Spleen (tissue), 11 donors: Measurements from ENCODE around the gene SSBP4. TPM values are rescaled to one million over a fixed set of nuclear protein-coding genes. Genes with fewer than 3 reads are reported as not detected.

ENCODE experiments used
- DNase-seq: peaks from one replicate; pipeline ENCODE4 v3.0.0-alpha.2; 2020
- H3K27ac ChIP-seq, 8 donors: fragments of 200-600 bp; sonication (generic) in 7 of 8; 1 replicate in 4 of 8; 2 replicates in 4 of 8; pipeline versions ENCODE4 v1.5.0 to v1.8.0; 2016 to 2021; ENCODE audit warnings: inconsistent platforms in 4 of 8, mild to moderate bottlenecking in 4 of 8, moderate library complexity in 1 of 8
- H3K27me3 ChIP-seq, 7 donors: fragments of 200-600 bp; sonication (generic) in 6 of 7; replicated peaks in 1 of 7; 1 replicate in 4 of 7; 2 replicates in 3 of 7; pipeline versions ENCODE4 v1.5.0 to v1.8.0; 2016 to 2021; ENCODE audit warnings: inconsistent platforms in 3 of 7, mild to moderate bottlenecking in 1 of 7
- H3K36me3 ChIP-seq, 6 donors: fragments of 200-600 bp; sonication (generic) in 5 of 6; 1 replicate in 4 of 6; 2 replicates in 2 of 6; pipeline versions ENCODE4 v1.5.0 to v1.8.0; 2016 to 2021; ENCODE audit warnings: inconsistent platforms in 2 of 6
- H3K4me1 ChIP-seq, 6 donors: fragments of 200-600 bp; sonication (generic) in 5 of 6; 1 replicate in 3 of 6; 2 replicates in 3 of 6; pipeline versions ENCODE4 v1.5.0 to v1.8.0; 2016 to 2021; ENCODE audit warnings: inconsistent platforms in 3 of 6
- H3K4me3 ChIP-seq, 8 donors: fragments of 200-600 bp; sonication (generic) in 7 of 8; 1 replicate in 4 of 8; 2 replicates in 4 of 8; pipeline versions ENCODE4 v1.5.0 to v1.8.0; 2016 to 2021; ENCODE audit warnings: inconsistent platforms in 4 of 8, mild to moderate bottlenecking in 4 of 8, moderate library complexity in 2 of 8
- H3K9me3 ChIP-seq, 8 donors: fragments of 200-600 bp; sonication (generic) in 7 of 8; 1 replicate in 4 of 8; 2 replicates in 4 of 8; pipeline versions ENCODE4 v1.5.0 to v1.8.0; 2016 to 2021; ENCODE audit warnings: inconsistent platforms in 4 of 8
- POLR2A ChIP-seq, 3 donors: fragments of 450-650 bp; IDR thresholded peaks; one replicate each; pipeline ENCODE4 v1.5.1; 2017; ENCODE audit warnings: antibody characterized with exemption in 3 of 3, mild to moderate bottlenecking in 1 of 3
- POLR2AphosphoS5 ChIP-seq, 3 donors: sonication (generic); formaldehyde crosslinking; IDR thresholded peaks; one replicate each; pipeline ENCODE4 v1.5.1; 2017; ENCODE audit warnings: antibody characterized with exemption in 3 of 3
- WGBS, 5 donors: extraction: QIAGEN DNeasy Blood & Tissue Kit in 3 of 5; methylation state at CpG; one replicate each; pipeline versions ENCODE4 v1.1.5 to v1.1.7; 2013 to 2018; 5-methylcytosine and 5-hydroxymethylcytosine counted together
- intact Hi-C: fragments of 100-400 bp; cut with DNase I; formaldehyde crosslinking; loops from one replicate; pipeline ENCODE4 v1.15.0; 2023; ENCODE audit warnings: low total_unique reads
- polyA plus RNA-seq, 3 donors: library from polyadenylated mRNA; stranded (reverse); fragments of 200-250 nt; gene quantifications; one replicate each; pipeline ENCODE4 v1.2.1, GENCODE V29; 2013
- total RNA-seq, 7 donors: library from RNA; depleted of rRNA in 3 of 7; stranded (reverse); fragments of >200 nt in 3 of 7; fragmentation: NEBNext Ultra II Directional in 4 of 7; extraction: Animal tissue kit (Norgen Biotek cat#: 25700) in 4 of 7; gene quantifications; one replicate each; pipeline versions ENCODE4 v1.1.0 to v1.2.1, GENCODE V29; 2016 to 2021
- TF ChIP-seq, protein P1 (sequence below), 11 experiments: fragments of 200-600 bp in 7 of 11; fragments of 450-650 bp in 4 of 11; sonication (generic) in 4 of 11; IDR thresholded peaks in 8 of 11; conservative IDR thresholded peaks in 3 of 11; 1 replicate in 7 of 11; 2 replicates in 4 of 11; pipeline versions ENCODE4 v1.4.0 to v1.8.0; 2016 to 2021; ENCODE audit warnings: antibody characterized with exemption in 11 of 11, inconsistent platforms in 4 of 11, mild to moderate bottlenecking in 1 of 11
- donor health status: healthy with polysubstance abuse.
- donor health status: DM: no; HTN: no; CAD: no; lungs with moderate emphysema.
- donor health status: DM: no; HTN: no; CAD: no.
- donor health status: Bipolar disorder and iron deficiency.
- donor health status: healthy.
- donor health status: DM: no; HTN: no; CAD: no.
- donor health status: DM: yes; HTN: yes; CAD: no.

Gene SSBP4
- total and polyA plus RNA-seq, 10 donors: 56.3 to 143 (median 88.6) TPM

DNA sequence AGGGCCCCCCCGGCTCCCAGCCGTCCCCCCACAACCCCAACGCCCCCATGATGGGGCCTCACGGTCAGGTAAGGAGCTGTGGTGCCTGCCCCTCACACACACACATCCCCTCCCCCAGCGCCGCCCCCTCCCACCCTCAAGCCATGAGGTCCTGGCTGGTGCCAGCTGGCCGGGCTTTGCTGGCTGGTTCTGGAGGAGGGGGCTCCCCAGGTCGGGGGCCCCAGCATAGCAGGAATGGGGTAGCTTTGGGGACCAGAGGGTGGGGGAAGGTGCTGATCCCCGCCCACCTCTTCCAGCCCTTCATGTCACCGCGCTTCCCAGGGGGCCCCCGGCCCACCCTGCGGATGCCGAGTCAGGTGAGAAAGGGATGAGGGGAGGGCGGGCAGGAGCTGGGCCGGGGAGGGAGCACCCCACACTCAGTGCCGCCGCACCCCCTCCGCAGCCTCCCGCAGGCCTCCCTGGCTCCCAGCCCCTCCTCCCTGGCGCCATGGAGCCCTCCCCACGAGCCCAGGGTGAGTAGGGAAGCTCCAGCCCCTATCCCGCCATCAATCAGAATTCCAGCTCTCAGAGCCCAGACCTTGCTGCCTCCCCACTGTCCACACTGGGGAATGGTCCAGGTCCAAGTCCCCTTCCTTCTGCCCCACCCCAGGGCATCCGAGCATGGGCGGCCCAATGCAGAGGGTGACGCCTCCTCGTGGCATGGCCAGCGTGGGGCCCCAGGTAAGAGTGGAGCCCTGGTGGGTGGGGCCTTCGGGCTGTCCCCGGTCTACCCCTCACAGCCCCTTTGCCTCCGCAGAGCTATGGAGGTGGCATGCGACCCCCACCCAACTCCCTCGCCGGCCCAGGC lies 12.4 kb downstream of the SSBP4 start:
- WGBS, 5 donors: 85 to 91% (median 90%) methylated on average over 24 to 34 of the region's 34 CpGs
- intact Hi-C loops: no loop called here
- peaks cover 29 to 99% (median 74%) of the 10 kb centered on the region in 6 donors for H3K4me1 ChIP-seq

DNA sequence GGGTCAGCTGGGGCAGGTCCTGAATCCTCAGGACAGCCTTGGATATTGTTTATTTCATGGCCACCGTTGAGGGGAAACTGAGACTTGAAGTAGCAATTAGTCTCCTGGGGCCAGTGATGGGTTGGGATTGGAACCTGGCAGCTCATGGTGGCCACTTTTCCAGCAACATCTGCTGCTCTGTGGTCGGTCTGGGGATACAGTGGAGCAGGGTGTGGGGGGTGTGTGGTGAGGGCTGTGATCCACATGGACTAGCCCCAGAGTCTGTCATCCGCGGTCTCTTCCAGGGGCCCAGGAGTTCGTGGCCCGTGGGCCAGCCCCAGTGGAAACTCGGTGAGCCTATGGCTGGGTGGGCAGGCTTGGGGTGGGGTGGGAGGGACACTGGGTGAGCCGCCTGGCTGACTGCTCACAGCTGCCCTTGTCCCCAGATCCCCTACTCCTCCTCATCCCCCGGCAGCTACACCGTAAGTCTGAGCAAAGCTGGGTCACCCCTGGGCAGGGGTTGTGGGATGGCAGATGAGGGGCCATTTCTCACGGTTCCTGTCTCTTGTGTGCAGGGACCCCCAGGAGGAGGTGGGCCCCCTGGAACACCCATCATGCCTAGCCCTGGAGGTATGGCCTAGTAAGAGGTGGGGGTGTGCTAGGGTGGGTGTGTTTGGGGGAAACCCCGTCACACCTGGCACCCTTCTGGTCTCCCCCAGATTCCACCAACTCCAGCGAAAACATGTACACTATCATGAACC lies 13.2 kb downstream of the SSBP4 start:
- no peak for TF ChIP-seq POLR2A (IDR thresholded peaks at IDR 0.05)
- TF ChIP-seq, protein P1, sequence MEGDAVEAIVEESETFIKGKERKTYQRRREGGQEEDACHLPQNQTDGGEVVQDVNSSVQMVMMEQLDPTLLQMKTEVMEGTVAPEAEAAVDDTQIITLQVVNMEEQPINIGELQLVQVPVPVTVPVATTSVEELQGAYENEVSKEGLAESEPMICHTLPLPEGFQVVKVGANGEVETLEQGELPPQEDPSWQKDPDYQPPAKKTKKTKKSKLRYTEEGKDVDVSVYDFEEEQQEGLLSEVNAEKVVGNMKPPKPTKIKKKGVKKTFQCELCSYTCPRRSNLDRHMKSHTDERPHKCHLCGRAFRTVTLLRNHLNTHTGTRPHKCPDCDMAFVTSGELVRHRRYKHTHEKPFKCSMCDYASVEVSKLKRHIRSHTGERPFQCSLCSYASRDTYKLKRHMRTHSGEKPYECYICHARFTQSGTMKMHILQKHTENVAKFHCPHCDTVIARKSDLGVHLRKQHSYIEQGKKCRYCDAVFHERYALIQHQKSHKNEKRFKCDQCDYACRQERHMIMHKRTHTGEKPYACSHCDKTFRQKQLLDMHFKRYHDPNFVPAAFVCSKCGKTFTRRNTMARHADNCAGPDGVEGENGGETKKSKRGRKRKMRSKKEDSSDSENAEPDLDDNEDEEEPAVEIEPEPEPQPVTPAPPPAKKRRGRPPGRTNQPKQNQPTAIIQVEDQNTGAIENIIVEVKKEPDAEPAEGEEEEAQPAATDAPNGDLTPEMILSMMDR (IDR thresholded peaks at IDR 0.05 in 8 of 11, conservative IDR thresholded peaks at IDR 0.05 in 3 of 11): no peak
- TF ChIP-seq POLR2AphosphoS5 (IDR thresholded peaks at IDR 0.05): no peak
- Histone ChIP-seq H3K27ac (peak overlapping the region; percentile 69 to 84 (median 78)), H3K36me3 (peaks cover 0 to 38% (median 2%) of the 10 kb centered on the region in 6 donors), H3K9me3 (no peaks in the 10 kb centered on the region), H3K27me3 (peaks cover 0 to 34% (median 0%) of the 10 kb centered on the region in 7 donors), H3K4me1 (peaks cover 32 to 99% (median 76%) of the 10 kb centered on the region in 6 donors), H3K4me3 (peak overlapping the region; percentile 45 to 73 (median 56))
- WGBS, 5 donors: 65 to 89% (median 78%) methylated on average over 4 to 13 of the region's 13 CpGs
- no peak for DNase-seq
- intact Hi-C loops: no loop called here

More for the DNA sequence above, 12.4 kb downstream of the SSBP4 start:
- Histone ChIP-seq H3K36me3 (peaks cover 0 to 43% (median 2%) of the 10 kb centered on the region in 6 donors), H3K27ac (peak overlapping the region in 1 of 8 donors; percentile 90), H3K9me3 (no peaks in the 10 kb centered on the region), H3K4me3 (no peak overlapping the region), H3K27me3 (peaks cover 0 to 25% (median 0%) of the 10 kb centered on the region in 7 donors)
- peak; percentile 81 for DNase-seq
- no peak for TF ChIP-seq POLR2A (IDR thresholded peaks at IDR 0.05)
- peak in 1 of 3 donors; percentile 42 for TF ChIP-seq POLR2AphosphoS5 (IDR thresholded peaks at IDR 0.05)

DNA sequence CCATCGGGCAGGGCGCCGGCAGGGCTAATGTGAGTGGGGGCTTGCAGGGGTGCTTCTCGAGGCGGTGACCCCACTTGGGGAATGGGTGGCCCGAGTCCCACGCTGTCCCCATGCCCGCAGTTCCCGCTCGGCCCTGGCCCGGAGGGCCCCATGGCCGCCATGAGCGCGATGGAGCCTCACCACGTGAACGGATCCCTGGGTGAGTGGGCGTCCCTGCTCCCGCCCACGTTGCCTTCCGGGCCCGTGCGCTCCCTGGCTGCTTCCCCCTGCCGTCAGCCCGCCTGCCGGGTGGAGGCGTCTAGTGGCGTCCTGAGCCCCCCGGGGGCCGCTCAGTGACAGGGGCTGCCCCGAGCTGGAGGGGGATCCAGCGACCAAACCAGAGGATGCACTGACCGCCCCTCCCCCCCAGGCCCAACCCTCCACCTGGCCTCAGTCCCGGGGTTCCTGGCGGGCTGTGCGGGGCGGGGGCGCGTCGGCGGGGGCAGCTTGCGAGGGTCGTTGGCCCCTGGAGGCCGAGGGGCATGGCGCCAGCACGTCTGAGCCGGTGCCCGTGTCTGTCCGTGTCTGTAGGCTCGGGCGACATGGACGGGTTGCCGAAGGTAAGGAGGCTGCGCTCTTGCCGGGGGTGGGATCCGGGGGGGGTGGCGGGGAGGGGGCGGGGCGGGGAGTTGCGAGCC lies 14.0 kb downstream of the SSBP4 start:
- peak; percentile 92 for DNase-seq
- H3K36me3 ChIP-seq: peaks cover 0 to 31% (median 2%) of the 10 kb centered on the region in 6 donors
- H3K4me3 ChIP-seq: peak overlapping the region; percentile 45 to 73 (median 56)
- peak overlapping the region; percentile 69 to 84 (median 78) for H3K27ac ChIP-seq
- peaks cover 34 to 99% (median 80%) of the 10 kb centered on the region in 6 donors for H3K4me1 ChIP-seq
- H3K9me3 ChIP-seq: no peaks in the 10 kb centered on the region
- WGBS, 5 donors: 0 to 15% (median 12%) methylated on average over 1 to 59 of the region's 59 CpGs
- H3K27me3 ChIP-seq: peaks cover 0 to 41% (median 0%) of the 10 kb centered on the region in 7 donors
- intact Hi-C loops: no loop called here
- TF ChIP-seq, protein P1 (IDR thresholded peaks at IDR 0.05 in 8 of 11, conservative IDR thresholded peaks at IDR 0.05 in 3 of 11): no peak
- TF ChIP-seq POLR2AphosphoS5 (IDR thresholded peaks at IDR 0.05): peak; percentile 78 to 89 (median 81)
- TF ChIP-seq POLR2A (IDR thresholded peaks at IDR 0.05): no peak

DNA sequence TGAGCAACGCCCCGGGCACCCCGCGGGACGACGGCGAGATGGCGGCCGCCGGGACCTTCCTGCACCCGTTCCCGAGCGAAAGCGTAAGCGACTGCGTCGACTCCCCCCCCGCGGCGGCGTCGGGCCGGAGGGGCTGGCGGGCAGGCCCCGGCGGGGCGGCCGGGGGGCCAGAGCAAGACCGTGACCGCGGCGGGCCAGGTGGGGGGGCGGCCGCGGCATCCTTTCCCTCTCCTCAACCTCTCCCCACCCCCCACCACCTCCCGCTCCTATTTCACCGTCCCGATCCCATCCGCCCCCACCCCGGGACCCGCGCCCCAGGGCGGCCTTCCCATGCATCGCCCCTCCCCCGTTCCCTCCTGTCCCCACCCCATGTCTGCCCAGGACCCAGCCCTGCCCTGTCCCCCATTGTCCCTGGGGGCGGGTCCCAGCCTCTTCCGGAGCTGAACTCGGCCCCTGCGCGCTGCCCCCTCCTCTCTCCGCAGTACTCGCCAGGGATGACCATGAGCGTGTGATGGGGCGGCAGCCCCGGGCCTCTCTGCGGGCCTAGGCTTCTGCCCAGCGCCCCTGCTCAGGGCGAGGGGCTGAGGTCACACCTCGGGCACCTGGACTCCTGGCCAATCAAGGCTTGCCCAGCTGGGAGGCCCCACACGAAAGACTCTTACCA lies 14.7 kb downstream of the SSBP4 start:
- intact Hi-C loops: no loop called here
- TF ChIP-seq, protein P1 (IDR thresholded peaks at IDR 0.05 in 8 of 11, conservative IDR thresholded peaks at IDR 0.05 in 3 of 11): no peak
- peak in 1 of 3 donors; percentile 61 for TF ChIP-seq POLR2AphosphoS5 (IDR thresholded peaks at IDR 0.05)
- no peak for TF ChIP-seq POLR2A (IDR thresholded peaks at IDR 0.05)
- 16 to 50% (median 23%) methylated on average over 25 to 60 of the region's 60 CpGs for WGBS, 5 donors
- peaks cover 0 to 30% (median 2%) of the 10 kb centered on the region in 6 donors for H3K36me3 ChIP-seq
- H3K4me1 ChIP-seq: peaks cover 35 to 99% (median 78%) of the 10 kb centered on the region in 6 donors
- H3K27ac ChIP-seq: peak overlapping the region in 7 of 8 donors; percentile 69 to 84 (median 80)
- H3K4me3 ChIP-seq: peak overlapping the region; percentile 45 to 73 (median 56)
- H3K9me3 ChIP-seq: no peaks in the 10 kb centered on the region
- DNase-seq: peak; percentile 85
- H3K27me3 ChIP-seq: peaks cover 0 to 44% (median 0%) of the 10 kb centered on the region in 7 donors
